ENCODE results near the gene UPK3A. TPM values are rescaled to one million over a fixed set of nuclear protein-coding genes. Genes with fewer than 3 reads are reported as not detected.
A peak's percentile ranks its signal among the peaks of the same experiment; 100 is the strongest.

Gene UPK3A
- total and polyA plus RNA-seq, 2 of the 13 experiments (the other 11 are each of a cell fraction or from before 2014, with no cell fraction given), result 10.5 to 13.8 TPM

DNA sequence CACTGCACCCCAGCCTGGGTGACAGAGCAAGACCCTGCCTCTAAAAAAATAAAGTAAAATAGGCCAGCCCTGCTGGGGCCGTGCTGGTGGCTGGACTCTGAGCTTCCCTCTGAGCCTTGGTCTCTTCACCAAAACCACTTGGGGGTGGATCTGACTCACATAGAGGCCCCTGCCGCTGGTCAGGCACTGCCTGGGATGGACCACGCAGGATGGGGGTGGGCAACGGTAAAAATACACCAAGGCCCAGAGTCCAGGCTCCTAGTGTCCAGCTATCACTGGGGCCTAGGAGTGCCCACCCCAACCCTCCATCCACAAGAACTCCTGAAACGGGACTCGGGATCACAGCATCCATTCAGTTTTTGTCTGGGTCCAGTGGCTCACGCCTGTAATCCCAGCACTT lies 12.3 kb upstream of the UPK3A start (continued):
- TF ChIP-seq GATA4 (IDR thresholded peaks at IDR 0.05; ENCODE audit: borderline replicate concordance, low read depth) (no peak), ZNF468 (CRISPR knock-in tag; IDR thresholded peaks at IDR 0.05) (no peak), IKZF1 (IDR thresholded peaks at IDR 0.05) (no peak), RFXAP (CRISPR knock-in tag; IDR thresholded peaks at IDR 0.05; ENCODE audit: borderline replicate concordance) (no peak), ZNF431 (CRISPR knock-in tag; IDR thresholded peaks at IDR 0.05; ENCODE audit: borderline replicate concordance, low read depth) (no peak), NCOR1 (IDR thresholded peaks at IDR 0.05; ENCODE audit: borderline replicate concordance, low read length) (0 out of 2 replicates have a peak, but pooled peaks have one; percentile 29), JARID2 (CRISPR knock-in tag; IDR thresholded peaks at IDR 0.05; ENCODE audit: insufficient replicate concordance) (no peak), RBFOX2 (IDR thresholded peaks at IDR 0.05; ENCODE audit: low read depth, low read length) (peak; percentile 47; the same call in 1 of the 2 replicates), ZNF292 (CRISPR knock-in tag; IDR thresholded peaks at IDR 0.05; ENCODE audit: borderline replicate concordance, low read depth) (no peak), MTF2 (CRISPR knock-in tag; IDR thresholded peaks at IDR 0.05; ENCODE audit: borderline replicate concordance) (no peak), REPIN1 (CRISPR knock-in tag; IDR thresholded peaks at IDR 0.05; ENCODE audit: borderline replicate concordance, low read depth) (no peak; the same call in 1 of the 2 replicates), ZNF260 (CRISPR knock-in tag; IDR thresholded peaks at IDR 0.05; ENCODE audit: borderline replicate concordance, low read depth) (no peak), RARA (CRISPR knock-in tag; IDR thresholded peaks at IDR 0.05) (0 out of 2 replicates have a peak, but pooled peaks have one; percentile 18), MZF1 (CRISPR knock-in tag; IDR thresholded peaks at IDR 0.05; ENCODE audit: borderline replicate concordance) (no peak), ZNF326 (CRISPR knock-in tag; IDR thresholded peaks at IDR 0.05; ENCODE audit: borderline replicate concordance) (no peak), TBP (CRISPR knock-in tag; IDR thresholded peaks at IDR 0.05) (no peak), ZBTB7A (CRISPR knock-in tag; IDR thresholded peaks at IDR 0.05) (peak; percentile 35; the same call in 1 of the 2 replicates), SRSF9 (IDR thresholded peaks at IDR 0.05; ENCODE audit: borderline replicate concordance, insufficient read depth, low read depth, low read length, poor library complexity, severe bottlenecking) (no peak), HNRNPL (IDR thresholded peaks at IDR 0.05; ENCODE audit: low read depth, low read length) (no peak), MBNL3 (CRISPR knock-in tag; conservative IDR thresholded peaks at IDR 0.05) (no peak), GZF1 (CRISPR knock-in tag; IDR thresholded peaks at IDR 0.05) (no peak), PHF8 (CRISPR knock-in tag; IDR thresholded peaks at IDR 0.05) (peak; percentile 11; the same call in 1 of the 2 replicates), TP53 (CRISPR knock-in tag; conservative IDR thresholded peaks at IDR 0.05) (no peak), ZNF225 (CRISPR knock-in tag; IDR thresholded peaks at IDR 0.05) (no peak)
- TF ChIP-seq, protein P1, sequence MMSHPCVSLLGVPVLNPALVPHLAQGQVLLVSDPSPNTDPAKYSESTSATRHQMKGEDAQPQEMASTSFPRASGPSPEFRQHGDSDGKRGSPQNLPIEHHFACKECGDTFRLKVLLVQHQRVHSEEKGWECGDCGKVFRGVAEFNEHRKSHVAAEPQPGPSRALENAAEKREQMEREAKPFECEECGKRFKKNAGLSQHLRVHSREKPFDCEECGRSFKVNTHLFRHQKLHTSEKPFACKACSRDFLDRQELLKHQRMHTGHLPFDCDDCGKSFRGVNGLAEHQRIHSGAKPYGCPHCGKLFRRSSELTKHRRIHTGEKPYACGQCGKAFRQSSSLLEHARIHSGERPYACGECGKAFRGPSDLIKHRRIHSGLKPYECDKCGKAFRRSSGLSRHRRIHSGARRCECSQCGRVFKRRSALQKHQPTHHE (CRISPR knock-in tag; IDR thresholded peaks at IDR 0.05; ENCODE audit: borderline replicate concordance), result no peak
- TF ChIP-seq, protein P2, sequence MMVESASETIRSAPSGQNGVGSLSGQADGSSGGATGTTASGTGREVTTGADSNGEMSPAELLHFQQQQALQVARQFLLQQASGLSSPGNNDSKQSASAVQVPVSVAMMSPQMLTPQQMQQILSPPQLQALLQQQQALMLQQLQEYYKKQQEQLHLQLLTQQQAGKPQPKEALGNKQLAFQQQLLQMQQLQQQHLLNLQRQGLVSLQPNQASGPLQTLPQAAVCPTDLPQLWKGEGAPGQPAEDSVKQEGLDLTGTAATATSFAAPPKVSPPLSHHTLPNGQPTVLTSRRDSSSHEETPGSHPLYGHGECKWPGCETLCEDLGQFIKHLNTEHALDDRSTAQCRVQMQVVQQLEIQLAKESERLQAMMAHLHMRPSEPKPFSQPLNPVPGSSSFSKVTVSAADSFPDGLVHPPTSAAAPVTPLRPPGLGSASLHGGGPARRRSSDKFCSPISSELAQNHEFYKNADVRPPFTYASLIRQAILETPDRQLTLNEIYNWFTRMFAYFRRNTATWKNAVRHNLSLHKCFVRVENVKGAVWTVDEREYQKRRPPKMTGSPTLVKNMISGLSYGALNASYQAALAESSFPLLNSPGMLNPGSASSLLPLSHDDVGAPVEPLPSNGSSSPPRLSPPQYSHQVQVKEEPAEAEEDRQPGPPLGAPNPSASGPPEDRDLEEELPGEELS (CRISPR knock-in tag; IDR thresholded peaks at IDR 0.05), result peak; percentile 35; the same call in 1 of the 2 replicates
- TF ChIP-seq, protein P3, sequence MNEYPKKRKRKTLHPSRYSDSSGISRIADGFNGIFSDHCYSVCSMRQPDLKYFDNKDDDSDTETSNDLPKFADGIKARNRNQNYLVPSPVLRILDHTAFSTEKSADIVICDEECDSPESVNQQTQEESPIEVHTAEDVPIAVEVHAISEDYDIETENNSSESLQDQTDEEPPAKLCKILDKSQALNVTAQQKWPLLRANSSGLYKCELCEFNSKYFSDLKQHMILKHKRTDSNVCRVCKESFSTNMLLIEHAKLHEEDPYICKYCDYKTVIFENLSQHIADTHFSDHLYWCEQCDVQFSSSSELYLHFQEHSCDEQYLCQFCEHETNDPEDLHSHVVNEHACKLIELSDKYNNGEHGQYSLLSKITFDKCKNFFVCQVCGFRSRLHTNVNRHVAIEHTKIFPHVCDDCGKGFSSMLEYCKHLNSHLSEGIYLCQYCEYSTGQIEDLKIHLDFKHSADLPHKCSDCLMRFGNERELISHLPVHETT (CRISPR knock-in tag; conservative IDR thresholded peaks at IDR 0.05), result no peak
- TF ChIP-seq, protein P4, sequence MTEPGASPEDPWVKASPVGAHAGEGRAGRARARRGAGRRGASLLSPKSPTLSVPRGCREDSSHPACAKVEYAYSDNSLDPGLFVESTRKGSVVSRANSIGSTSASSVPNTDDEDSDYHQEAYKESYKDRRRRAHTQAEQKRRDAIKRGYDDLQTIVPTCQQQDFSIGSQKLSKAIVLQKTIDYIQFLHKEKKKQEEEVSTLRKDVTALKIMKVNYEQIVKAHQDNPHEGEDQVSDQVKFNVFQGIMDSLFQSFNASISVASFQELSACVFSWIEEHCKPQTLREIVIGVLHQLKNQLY (CRISPR knock-in tag; IDR thresholded peaks at IDR 0.05), result peak; percentile 52; the same call in 1 of the 2 replicates
